IMR-90 (cell line): ENCODE results near the gene HEATR5A. TPM values are rescaled to one million over a fixed set of nuclear protein-coding genes. Genes with fewer than 3 reads are reported as not detected.

Experiments
- ATAC-seq: fragments of 200-7000 bp; cut with Tn5 transposase; 2 replicates; pipeline ENCODE4 v1.9.1; 2020; ENCODE audit warnings: low read depth, mild to moderate bottlenecking, moderate library complexity
- BruUV-seq: library from RNA; stranded (reverse); fragments of 400-500 nt; replicated peaks from 2 replicates; lab custom pipeline; 2021; lab: Mats Ljungman, UMichigan
- CTCF ChIA-PET: fragments of 300-600 bp; formaldehyde crosslinking; extraction: SDS; loops from one replicate; lab custom pipeline; 2021; ENCODE audit warnings: antibody characterized with exemption; lab: Yijun Ruan, JAX
- POLR2A ChIA-PET: fragments of 300-600 bp; sonication (Branson Sonifier 250); formaldehyde crosslinking; loops from one replicate; lab custom pipeline; 2022; ENCODE audit warnings: antibody characterized with exemption; ENCODE audit not compliant: unreplicated experiment; lab: Charles Lee
- DNase-seq: peaks from one replicate; pipeline ENCODE4 v3.0.0; 2013
- H2AFZ ChIP-seq: replicated peaks from 2 replicates; pipeline ENCODE3; 2013; ENCODE audit warnings: low read length, mild to moderate bottlenecking; ENCODE audit not compliant: poor library complexity
- H2AK5ac ChIP-seq: 2 replicates; pipeline ENCODE4 v1.6.1; 2013; ENCODE audit warnings: low read depth, low read length, inconsistent platforms
- H2AK9ac ChIP-seq: replicated peaks from 2 replicates; pipeline ENCODE3; 2013; ENCODE audit warnings: mild to moderate bottlenecking, low read depth, low read length, moderate library complexity; ENCODE audit not compliant: poor library complexity
- H2BK120ac ChIP-seq: 2 replicates; pipeline ENCODE4 v1.6.1; 2013; ENCODE audit warnings: low read depth, low read length, inconsistent platforms
- H2BK15ac ChIP-seq: 3 replicates; pipeline ENCODE4 v1.6.1; 2013; ENCODE audit warnings: low read depth, low read length, inconsistent platforms
- H2BK20ac ChIP-seq: 2 replicates; pipeline ENCODE4 v1.6.1; 2013; ENCODE audit warnings: low read depth, mild to moderate bottlenecking, inconsistent platforms, low read length, moderate library complexity
- H2BK5ac ChIP-seq: 2 replicates; pipeline ENCODE4 v1.6.1; 2013; ENCODE audit warnings: mild to moderate bottlenecking, low read depth, low read length, inconsistent platforms; ENCODE audit not compliant: poor library complexity, severe bottlenecking
- H3K14ac ChIP-seq: replicated peaks from 2 replicates; pipeline ENCODE4 v1.6.1; 2013; ENCODE audit warnings: low read depth, low read length, inconsistent platforms
- H3K18ac ChIP-seq: 2 replicates; pipeline ENCODE4 v1.6.1; 2013; ENCODE audit warnings: low read depth, low read length, control low read depth
- H3K23ac ChIP-seq: 2 replicates; pipeline ENCODE4 v1.6.1; 2013; ENCODE audit warnings: low read depth, low read length, inconsistent platforms
- H3K27ac ChIP-seq: 2 replicates; pipeline ENCODE4 v1.5.1; 2013; ENCODE audit warnings: mild to moderate bottlenecking, control low read depth, low read length; ENCODE audit not compliant: insufficient read depth
- H3K27me3 ChIP-seq: 2 replicates; pipeline ENCODE4 v1.6.1; 2013; ENCODE audit warnings: low read length; ENCODE audit not compliant: control insufficient read depth, insufficient read depth
- H3K36me3 ChIP-seq: 2 replicates; pipeline ENCODE4 v1.6.1; 2013; ENCODE audit warnings: low read length, mixed read lengths; ENCODE audit not compliant: control insufficient read depth, insufficient read depth
- H3K4ac ChIP-seq: 2 replicates; pipeline ENCODE4 v1.6.1; 2013; ENCODE audit warnings: low read depth, low read length, inconsistent platforms
- H3K4me1 ChIP-seq: 2 replicates; pipeline ENCODE4 v1.6.1; 2013; ENCODE audit warnings: low read length, mixed read lengths; ENCODE audit not compliant: control insufficient read depth, insufficient read depth
- H3K4me2 ChIP-seq: 2 replicates; pipeline ENCODE4 v1.6.1; 2013; ENCODE audit warnings: low read depth, mild to moderate bottlenecking, control low read depth, low read length, moderate library complexity
- H3K4me3 ChIP-seq: 2 replicates; pipeline ENCODE4 v1.5.1; 2013; ENCODE audit warnings: low read depth, mild to moderate bottlenecking, control low read depth, low read length, moderate library complexity; ENCODE audit not compliant: insufficient read depth
- H3K56ac ChIP-seq: 2 replicates; pipeline ENCODE4 v1.6.1; 2013; ENCODE audit warnings: low read length, inconsistent platforms; ENCODE audit not compliant: insufficient read depth; ENCODE audit errors: extremely low read depth
- H3K79me1 ChIP-seq, 2 experiments: 2 replicates each; pipeline ENCODE4 v1.6.1; 2013; ENCODE audit warnings: low read length in 2 of 2, inconsistent platforms in 1 of 2, low read depth in 1 of 2
- H3K9ac ChIP-seq: 2 replicates; pipeline ENCODE4 v1.6.1; 2013; ENCODE audit warnings: low read depth, low read length, control low read depth
- H3K9me1 ChIP-seq: 2 replicates; pipeline ENCODE4 v1.6.1; 2013; ENCODE audit warnings: low read length, inconsistent platforms; ENCODE audit not compliant: insufficient read depth
- H3K9me3 ChIP-seq: 2 replicates; pipeline ENCODE4 v1.6.1; 2013; ENCODE audit warnings: low read length; ENCODE audit not compliant: control insufficient read depth, insufficient read depth
- H4K20me1 ChIP-seq: 2 replicates; pipeline ENCODE4 v1.6.1; 2013; ENCODE audit warnings: low read length, inconsistent platforms; ENCODE audit not compliant: insufficient read depth
- H4K5ac ChIP-seq: 2 replicates; pipeline ENCODE4 v1.6.1; 2013; ENCODE audit warnings: mild to moderate bottlenecking, low read depth, low read length, control low read depth
- H4K8ac ChIP-seq, 2 experiments: 2 replicates each; pipeline ENCODE4 v1.6.1; 2013; ENCODE audit warnings: low read depth in 2 of 2, low read length in 2 of 2, control low read depth in 1 of 2, inconsistent platforms in 1 of 2
- H4K91ac ChIP-seq: 2 replicates; pipeline ENCODE4 v1.6.1; 2013; ENCODE audit warnings: low read depth, low read length, inconsistent platforms; ENCODE audit not compliant: insufficient read depth
- BHLHE40 ChIP-seq: fragments of 150-350 bp; IDR thresholded peaks from 2 replicates; pipeline ENCODE4 v1.6.1; 2016; ENCODE audit warnings: mild to moderate bottlenecking, low read depth, low read length
- CEBPB ChIP-seq: IDR thresholded peaks from 2 replicates; pipeline ENCODE4 v1.6.1; 2012; ENCODE audit warnings: low read depth, low read length, improper control_type of control experiment
- CHD1 ChIP-seq: IDR thresholded peaks from 2 replicates; pipeline ENCODE4 v1.6.1; 2012; ENCODE audit warnings: low read depth, low read length, improper control_type of control experiment
- FOS ChIP-seq: fragments of 150-350 bp; IDR thresholded peaks from 2 replicates; pipeline ENCODE4 v1.6.1; 2016; ENCODE audit warnings: low read depth, low read length
- MAFK ChIP-seq: IDR thresholded peaks from 2 replicates; pipeline ENCODE4 v1.6.1; 2012; ENCODE audit warnings: low read depth, low read length, improper control_type of control experiment
- MAZ ChIP-seq: IDR thresholded peaks from 2 replicates; pipeline ENCODE4 v1.6.1; 2012; ENCODE audit warnings: low read depth, mild to moderate bottlenecking, low read length, improper control_type of control experiment, moderate library complexity, borderline replicate concordance
- MXI1 ChIP-seq: IDR thresholded peaks from 2 replicates; pipeline ENCODE4 v1.6.1; 2012; ENCODE audit warnings: low read depth, mild to moderate bottlenecking, low read length, moderate library complexity, borderline replicate concordance
- NFE2L2 ChIP-seq: fragments of 150-350 bp; IDR thresholded peaks from 2 replicates; pipeline ENCODE4 v1.6.1; 2016; ENCODE audit warnings: low read depth, mild to moderate bottlenecking, low read length
- POLR2A ChIP-seq: IDR thresholded peaks from 2 replicates; pipeline ENCODE4 v1.6.1; 2012; ENCODE audit warnings: mild to moderate bottlenecking, low read depth, low read length
- RAD21 ChIP-seq: IDR thresholded peaks from 2 replicates; pipeline ENCODE4 v1.6.1; 2012; ENCODE audit warnings: low read length, improper control_type of control experiment
- RCOR1 ChIP-seq: IDR thresholded peaks from 2 replicates; pipeline ENCODE4 v1.6.1; 2012; ENCODE audit warnings: mild to moderate bottlenecking, low read length, improper control_type of control experiment; ENCODE audit not compliant: insufficient replicate concordance
- RFX5 ChIP-seq: IDR thresholded peaks from 2 replicates; pipeline ENCODE4 v1.8.0; 2012; ENCODE audit warnings: low read depth, mild to moderate bottlenecking, low read length, moderate library complexity
- SMC3 ChIP-seq: fragments of 150-350 bp; IDR thresholded peaks from 2 replicates; pipeline ENCODE4 v1.6.1; 2016; ENCODE audit warnings: low read depth, mild to moderate bottlenecking, antibody characterized with exemption, low read length, moderate library complexity
- WGBS, 2 experiments: methylation state at CpG; one replicate each; pipeline versions ENCODE4 v1.1.5 to v1.1.7; 2013; ENCODE audit warnings: missing lambda C conversion rate in 2 of 2; ENCODE audit not compliant: insufficient read length in 1 of 2; ENCODE audit errors: extremely low coverage in 2 of 2; 5-methylcytosine and 5-hydroxymethylcytosine counted together
- dilution Hi-C: fragments of 300-500 bp; cut with HindIII; formaldehyde crosslinking; loops from one replicate; pipeline ENCODE4 v1.14.3; 2018; ENCODE audit warnings: low sequenced_read_pairs; ENCODE audit not compliant: unreplicated experiment
- in situ Hi-C: fragments of 300-500 bp; cut with MboI; formaldehyde crosslinking; loops from 3 replicates; pipeline ENCODE4 v1.14.3; 2019; ENCODE audit warnings: low sequenced_read_pairs, inconsistent platforms, mixed read lengths
- intact Hi-C: fragments of 100-400 bp; cut with micrococcal nuclease; formaldehyde crosslinking; loops from 2 replicates; pipeline ENCODE4 v1.10.0; 2022
- polyA plus RNA-seq, 3 experiments: library from polyadenylated mRNA; depleted of rRNA; stranded (reverse); fragments of >200 nt; gene quantifications; 2 replicates each; pipeline ENCODE4 v1.2.3, GENCODE V29; 2012; ENCODE audit warnings: low replicate concordance in 1 of 3
- total RNA-seq: library from RNA; depleted of rRNA; stranded (reverse); fragments of >200 nt; gene quantifications from 2 replicates; pipeline ENCODE4 v1.2.3, GENCODE V29; 2012
- TF ChIP-seq, protein P1 (sequence below): conservative IDR thresholded peaks from 2 replicates; pipeline ENCODE4 v1.5.1; 2012; ENCODE audit warnings: mild to moderate bottlenecking, low read depth, low read length, improper control_type of control experiment
- TF ChIP-seq, protein P2 (sequence below): fragments of 150-350 bp; IDR thresholded peaks from 2 replicates; pipeline ENCODE4 v1.6.1; 2017; ENCODE audit warnings: mild to moderate bottlenecking, antibody characterized with exemption, low read length, low read depth
- TF ChIP-seq, protein P3 (sequence below): fragments of 150-350 bp; IDR thresholded peaks from 2 replicates; pipeline ENCODE4 v1.6.1; 2016; ENCODE audit warnings: low read depth, mild to moderate bottlenecking, low read length, moderate library complexity, borderline replicate concordance

Gene HEATR5A
- total and polyA plus RNA-seq, 2 of the 4 experiments (the other 2 are of a cell fraction), result 14.0 to 48.9 TPM

DNA sequence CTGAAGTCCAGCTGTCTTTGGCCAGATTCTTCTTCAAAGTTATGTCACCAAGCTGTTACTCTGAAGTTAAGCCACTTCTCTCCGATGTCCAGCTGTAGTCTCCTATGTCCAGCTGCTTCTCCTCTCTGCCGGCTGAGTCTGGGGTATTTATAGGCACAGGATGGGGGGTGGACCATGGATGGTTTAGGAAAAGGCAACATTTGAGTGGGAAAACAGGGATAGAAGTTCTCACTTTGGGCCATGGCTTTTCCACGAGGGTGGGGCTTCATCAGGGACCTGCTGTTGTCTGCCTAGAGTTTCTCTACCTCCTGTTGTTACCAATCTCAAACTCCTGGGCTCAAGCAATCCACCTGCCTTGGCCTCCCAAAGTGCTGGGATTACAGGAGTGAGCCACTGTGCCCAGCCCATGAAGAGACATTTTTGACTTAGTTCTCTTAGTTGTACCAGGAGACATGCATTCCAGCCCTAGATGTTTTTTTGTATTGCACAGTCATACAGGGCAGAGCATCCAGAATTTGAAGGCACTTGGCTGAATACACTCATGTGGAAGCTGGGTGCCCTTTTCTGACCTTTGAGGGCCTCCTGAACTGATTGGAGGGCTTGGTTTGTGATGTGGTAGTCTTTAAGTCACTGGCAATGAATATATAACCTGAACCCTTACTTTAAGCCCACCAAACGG lies 132.9 kb downstream of the HEATR5A start:
- no peak overlapping the region for H2BK15ac ChIP-seq
- H3K4ac ChIP-seq, result no peak overlapping the region
- ATAC-seq, result no peak
- H3K56ac ChIP-seq, result no peak overlapping the region
- dilution Hi-C loops, result no loop called here
- no peak overlapping the region for H2BK20ac ChIP-seq
- DNase-seq, result no peak
- H3K9me3 ChIP-seq, result no peaks in the 10 kb centered on the region
- no peak overlapping the region for H3K9ac ChIP-seq
- H3K9me1 ChIP-seq, result peaks cover 4% of the 10 kb centered on the region; the same call in 1 of the 2 replicates
- no peak overlapping the region for H3K4me3 ChIP-seq
- no peak overlapping the region for H3K27ac ChIP-seq
- TF ChIP-seq BHLHE40 (no peak), FOS (no peak), CHD1 (no peak), MXI1 (no peak), POLR2A (no peak), RAD21 (no peak), RFX5 (no peak), NFE2L2 (no peak), MAFK (no peak), SMC3 (no peak), MAZ (no peak), RCOR1 (no peak), CEBPB (no peak)
- TF ChIP-seq, protein P1, sequence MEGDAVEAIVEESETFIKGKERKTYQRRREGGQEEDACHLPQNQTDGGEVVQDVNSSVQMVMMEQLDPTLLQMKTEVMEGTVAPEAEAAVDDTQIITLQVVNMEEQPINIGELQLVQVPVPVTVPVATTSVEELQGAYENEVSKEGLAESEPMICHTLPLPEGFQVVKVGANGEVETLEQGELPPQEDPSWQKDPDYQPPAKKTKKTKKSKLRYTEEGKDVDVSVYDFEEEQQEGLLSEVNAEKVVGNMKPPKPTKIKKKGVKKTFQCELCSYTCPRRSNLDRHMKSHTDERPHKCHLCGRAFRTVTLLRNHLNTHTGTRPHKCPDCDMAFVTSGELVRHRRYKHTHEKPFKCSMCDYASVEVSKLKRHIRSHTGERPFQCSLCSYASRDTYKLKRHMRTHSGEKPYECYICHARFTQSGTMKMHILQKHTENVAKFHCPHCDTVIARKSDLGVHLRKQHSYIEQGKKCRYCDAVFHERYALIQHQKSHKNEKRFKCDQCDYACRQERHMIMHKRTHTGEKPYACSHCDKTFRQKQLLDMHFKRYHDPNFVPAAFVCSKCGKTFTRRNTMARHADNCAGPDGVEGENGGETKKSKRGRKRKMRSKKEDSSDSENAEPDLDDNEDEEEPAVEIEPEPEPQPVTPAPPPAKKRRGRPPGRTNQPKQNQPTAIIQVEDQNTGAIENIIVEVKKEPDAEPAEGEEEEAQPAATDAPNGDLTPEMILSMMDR, result no peak
- TF ChIP-seq, protein P2, sequence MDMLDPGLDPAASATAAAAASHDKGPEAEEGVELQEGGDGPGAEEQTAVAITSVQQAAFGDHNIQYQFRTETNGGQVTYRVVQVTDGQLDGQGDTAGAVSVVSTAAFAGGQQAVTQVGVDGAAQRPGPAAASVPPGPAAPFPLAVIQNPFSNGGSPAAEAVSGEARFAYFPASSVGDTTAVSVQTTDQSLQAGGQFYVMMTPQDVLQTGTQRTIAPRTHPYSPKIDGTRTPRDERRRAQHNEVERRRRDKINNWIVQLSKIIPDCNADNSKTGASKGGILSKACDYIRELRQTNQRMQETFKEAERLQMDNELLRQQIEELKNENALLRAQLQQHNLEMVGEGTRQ, result no peak
- TF ChIP-seq, protein P3, sequence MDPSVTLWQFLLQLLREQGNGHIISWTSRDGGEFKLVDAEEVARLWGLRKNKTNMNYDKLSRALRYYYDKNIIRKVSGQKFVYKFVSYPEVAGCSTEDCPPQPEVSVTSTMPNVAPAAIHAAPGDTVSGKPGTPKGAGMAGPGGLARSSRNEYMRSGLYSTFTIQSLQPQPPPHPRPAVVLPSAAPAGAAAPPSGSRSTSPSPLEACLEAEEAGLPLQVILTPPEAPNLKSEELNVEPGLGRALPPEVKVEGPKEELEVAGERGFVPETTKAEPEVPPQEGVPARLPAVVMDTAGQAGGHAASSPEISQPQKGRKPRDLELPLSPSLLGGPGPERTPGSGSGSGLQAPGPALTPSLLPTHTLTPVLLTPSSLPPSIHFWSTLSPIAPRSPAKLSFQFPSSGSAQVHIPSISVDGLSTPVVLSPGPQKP, result no peak
- H2BK120ac ChIP-seq, result no peak overlapping the region
- intact Hi-C loops, result no loop called here
- H3K23ac ChIP-seq, result no peak overlapping the region
- POLR2A ChIA-PET, result interaction anchor here (0.6 kb wide), 1 partner anchor 372 kb away, joined by 9 read pairs; no protein-coding TSS in a partner anchor
- H4K5ac ChIP-seq, result no peak overlapping the region
- no peak overlapping the region for H2BK5ac ChIP-seq
- BruUV-seq, result no TSS peak
- H3K4me1 ChIP-seq, result no peaks in the 10 kb centered on the region
- H4K20me1 ChIP-seq, result no peaks in the 10 kb centered on the region
- H3K18ac ChIP-seq, result no peak overlapping the region
- no peak overlapping the region for H2AK5ac ChIP-seq
- in situ Hi-C loops, result no loop called here
- no peak overlapping the region for H3K4me2 ChIP-seq
- H3K36me3 ChIP-seq, result no peaks in the 10 kb centered on the region
- H2AK9ac ChIP-seq, result no peak overlapping the region
- no CpG with 5 or more reads among the region's 4 CpGs for WGBS, 2 experiments
- no peaks in the 10 kb centered on the region for H3K79me1 ChIP-seq
- CTCF ChIA-PET, result no interaction called here
- no peak overlapping the region for H2AFZ ChIP-seq
- H4K8ac ChIP-seq, result no peak overlapping the region
- no peaks in the 10 kb centered on the region for H3K27me3 ChIP-seq
- H4K91ac ChIP-seq, result no peak overlapping the region
- no peak overlapping the region for H3K14ac ChIP-seq
